Sciatic nerve (tissue), 2 donors: Measurements from ENCODE around the gene EIF1. TPM values are rescaled to one million over a fixed set of nuclear protein-coding genes. Genes with fewer than 3 reads are reported as not detected.
"Not testable (repeated sequence)": the region's sequence is repeated elsewhere in the genome, so short reads cannot be mapped to it uniquely, and the experiment has no call there.

Source experiments
- ATAC-seq: fragments of 200-7000 bp; cut with Tn5 transposase; one replicate; pipeline ENCODE4 v1.9.1; 2020; ENCODE audit warnings: mild to moderate bottlenecking, moderate library complexity
- DNase-seq: peaks from one replicate; pipeline ENCODE4 v3.0.0-alpha.2; 2020; ENCODE audit warnings: low spot score
- intact Hi-C: fragments of 100-400 bp; cut with DNase I; formaldehyde crosslinking; loops from one replicate; pipeline ENCODE4 v1.14.2; 2022
- total RNA-seq: library from RNA; stranded (reverse); fragmentation: NEBNext Ultra II Directional; extraction: Animal tissue kit (Norgen Biotek cat#: 25700); gene quantifications from one replicate; pipeline ENCODE4 v1.2.1, GENCODE V29; 2021
- donor health status: DM: no; HTN: no; CAD: no.
- donor health status: DM: no; HTN: no; CAD: no.

The EIF1 gene
- total RNA-seq: 891 TPM

DNA sequence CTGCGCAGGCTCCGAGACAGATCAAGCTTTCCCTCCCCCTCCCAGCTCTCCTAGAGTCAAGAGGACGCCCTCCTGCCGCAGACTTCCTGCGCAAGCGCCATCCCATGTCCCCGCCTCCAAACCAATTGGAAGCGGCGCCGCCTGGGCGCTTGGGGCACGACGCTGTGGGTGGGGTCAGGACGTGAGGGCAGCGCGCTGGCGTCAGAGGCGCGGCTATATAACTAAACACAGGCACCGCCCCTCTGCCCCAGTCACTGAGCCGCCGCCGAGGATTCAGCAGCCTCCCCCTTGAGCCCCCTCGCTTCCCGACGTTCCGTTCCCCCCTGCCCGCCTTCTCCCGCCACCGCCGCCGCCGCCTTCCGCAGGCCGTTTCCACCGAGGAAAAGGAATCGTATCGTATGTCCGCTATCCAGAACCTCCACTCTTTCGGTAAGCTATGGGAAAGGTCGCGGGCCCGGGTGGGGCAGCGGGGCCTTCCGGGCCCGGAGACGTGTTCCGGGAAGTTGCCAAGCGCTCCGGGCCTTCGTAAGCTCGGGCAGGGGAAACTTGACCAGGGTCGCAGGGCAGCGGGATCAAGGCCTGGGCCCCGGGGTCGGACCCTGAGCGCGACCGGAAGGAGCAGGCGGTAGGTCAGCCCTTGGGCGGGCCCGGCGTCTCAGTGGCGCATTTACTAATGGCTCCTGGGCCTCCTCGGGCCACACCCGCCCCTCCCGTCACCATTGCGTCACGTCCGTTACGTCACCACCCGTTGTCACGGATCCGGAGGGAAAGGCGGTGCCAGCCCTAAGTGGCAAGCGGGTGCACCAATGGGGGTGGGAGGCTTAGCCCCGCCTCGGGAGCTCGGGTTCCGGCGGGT, at the start of gene EIF1:
TSS of gene EIF1 (plus strand) at position 245 of the 856 bp plus-strand sequence. CDS start at position 399, 154 bp downstream.
- intact Hi-C loops: no loop called here
- ATAC-seq (peak; percentile 96), DNase-seq (peak; percentile 100)

DNA sequence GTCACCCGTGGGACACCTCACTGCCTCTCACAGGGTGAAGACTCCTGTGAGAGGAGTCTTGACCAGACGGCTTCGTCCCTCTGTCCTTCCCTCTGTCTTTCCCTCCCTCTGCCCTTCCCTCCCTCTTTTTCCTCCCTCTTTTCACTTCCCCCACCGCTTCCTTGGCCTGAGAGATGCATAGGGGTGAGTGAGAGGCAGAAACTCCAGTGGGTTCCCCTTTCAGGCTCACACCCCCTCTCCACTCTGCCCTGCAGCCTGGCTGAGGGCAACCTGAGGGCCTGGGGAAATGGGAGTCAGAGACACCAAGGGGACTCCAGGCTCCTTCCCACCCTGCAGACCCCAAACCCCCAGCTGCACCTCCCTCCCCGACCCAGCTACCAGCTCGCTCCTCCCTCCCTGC, 49.7 kb upstream of the EIF1 start:
- no peak for DNase-seq
- ATAC-seq: no peak
- intact Hi-C loops: no loop called here

DNA sequence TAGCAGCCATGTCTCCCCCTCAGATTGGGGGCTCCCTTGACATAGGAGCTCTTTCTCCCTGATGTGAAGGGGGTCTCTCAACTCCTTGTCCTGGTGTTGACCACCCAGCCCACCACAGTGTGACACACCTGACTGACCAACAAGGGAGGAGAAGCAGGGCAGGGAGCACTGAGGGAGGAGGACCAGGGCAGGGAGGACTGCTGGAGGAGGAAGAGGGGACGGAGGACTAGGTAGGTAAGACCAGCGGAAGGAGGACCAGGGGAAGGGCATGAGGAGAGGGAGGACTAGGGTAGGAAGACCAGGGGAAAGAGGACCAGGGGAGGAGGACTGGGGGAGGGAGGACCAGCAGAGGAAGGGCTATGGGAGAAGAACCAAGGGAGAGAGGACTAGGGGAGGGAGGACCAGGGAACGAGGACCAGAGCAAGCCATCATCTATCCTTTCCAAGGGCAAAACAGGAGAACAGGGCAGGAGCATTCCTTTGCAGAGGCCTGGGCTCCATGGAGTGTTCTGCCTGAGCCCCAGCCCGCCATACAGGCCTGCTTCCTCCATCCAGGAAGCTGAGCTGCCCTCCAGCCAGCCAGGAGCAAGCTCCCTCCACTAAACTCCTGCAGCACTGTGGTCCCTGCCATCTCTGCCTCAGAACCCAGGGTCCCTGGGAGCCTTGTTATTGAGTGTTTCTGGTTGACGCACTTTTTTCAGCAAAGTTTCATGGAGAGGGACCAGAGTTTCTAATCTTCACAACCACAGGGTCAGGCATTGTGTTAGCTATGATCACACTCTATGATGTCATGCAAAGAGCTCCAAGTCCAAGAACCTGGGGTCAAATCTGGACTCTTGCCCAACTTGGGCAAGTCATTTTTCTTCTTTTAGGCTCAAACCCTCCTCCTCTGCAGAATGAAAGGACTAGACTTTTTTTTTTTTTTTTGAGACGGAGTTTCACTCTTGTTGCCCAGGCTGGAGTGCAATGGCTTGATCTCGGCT, 48.9 kb upstream of the EIF1 start:
- intact Hi-C loops: no loop called here
- no peak for ATAC-seq

DNA sequence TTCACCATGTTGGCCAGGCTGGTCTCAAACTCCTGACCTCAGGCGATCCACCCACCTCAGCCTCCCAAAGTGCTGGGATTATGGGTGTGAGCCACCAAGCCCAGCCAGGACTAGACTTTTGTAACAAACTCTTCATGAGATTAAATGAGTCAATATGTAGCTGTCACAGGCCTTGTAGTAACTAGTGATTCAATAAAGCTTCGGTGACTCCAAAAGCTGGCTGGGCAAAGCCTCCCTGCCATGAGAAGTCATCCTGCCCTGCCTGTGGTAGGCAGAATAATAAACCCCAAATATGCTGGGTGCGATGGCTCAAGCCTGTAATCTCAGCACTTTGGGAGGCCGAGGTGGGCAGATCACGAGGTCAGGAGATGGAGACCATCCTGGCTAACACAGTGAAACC, 48.1 kb upstream of the EIF1 start:
- intact Hi-C loops, ATAC-seq, DNase-seq: not testable (repeated sequence)

More for the DNA sequence above, 48.9 kb upstream of the EIF1 start:
- no peak for DNase-seq

DNA sequence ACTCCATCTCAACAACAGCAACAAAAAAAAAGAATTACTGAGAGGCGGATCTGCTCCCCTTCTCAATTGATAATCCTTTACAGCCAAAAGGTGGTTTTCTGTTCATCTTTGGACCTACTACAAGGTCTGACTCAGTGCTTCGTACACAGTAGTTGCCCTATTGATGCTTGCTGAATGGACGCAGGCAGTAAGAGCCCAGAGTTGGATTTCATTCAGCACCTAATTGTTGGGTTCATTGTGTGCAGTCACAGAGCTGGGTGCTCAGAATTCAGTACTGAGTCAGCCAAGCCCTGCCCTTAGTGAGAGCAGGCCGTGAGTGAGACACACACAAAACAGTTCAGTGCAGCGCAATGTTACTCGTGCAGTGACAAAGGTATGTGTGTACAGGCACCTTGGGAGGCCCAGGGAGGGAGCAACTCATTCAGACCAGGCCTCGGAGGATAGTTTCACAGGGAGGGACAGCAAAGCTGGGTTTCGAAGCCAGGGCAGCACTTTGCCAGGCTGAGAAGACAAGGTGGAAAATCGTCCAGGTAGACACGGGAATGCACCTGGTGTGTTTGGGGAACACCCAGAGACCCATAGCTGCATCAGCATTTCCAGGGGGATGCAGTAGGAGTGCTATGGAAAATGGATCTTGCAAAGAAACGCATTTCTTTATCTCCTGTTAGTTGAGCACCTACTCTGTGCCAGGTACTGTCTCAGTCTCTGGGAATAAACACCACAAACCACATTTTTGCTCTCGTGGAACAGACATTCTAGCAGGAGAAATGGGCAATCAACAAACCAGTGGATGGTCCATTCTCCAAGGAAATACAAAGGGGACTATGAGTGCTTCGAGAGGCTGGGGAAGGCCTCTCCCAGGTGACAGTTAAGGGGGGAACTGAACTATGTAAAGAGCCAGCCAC, 46.2 kb upstream of the EIF1 start:
- intact Hi-C loops: no loop called here
- ATAC-seq (no peak), DNase-seq (no peak)

DNA sequence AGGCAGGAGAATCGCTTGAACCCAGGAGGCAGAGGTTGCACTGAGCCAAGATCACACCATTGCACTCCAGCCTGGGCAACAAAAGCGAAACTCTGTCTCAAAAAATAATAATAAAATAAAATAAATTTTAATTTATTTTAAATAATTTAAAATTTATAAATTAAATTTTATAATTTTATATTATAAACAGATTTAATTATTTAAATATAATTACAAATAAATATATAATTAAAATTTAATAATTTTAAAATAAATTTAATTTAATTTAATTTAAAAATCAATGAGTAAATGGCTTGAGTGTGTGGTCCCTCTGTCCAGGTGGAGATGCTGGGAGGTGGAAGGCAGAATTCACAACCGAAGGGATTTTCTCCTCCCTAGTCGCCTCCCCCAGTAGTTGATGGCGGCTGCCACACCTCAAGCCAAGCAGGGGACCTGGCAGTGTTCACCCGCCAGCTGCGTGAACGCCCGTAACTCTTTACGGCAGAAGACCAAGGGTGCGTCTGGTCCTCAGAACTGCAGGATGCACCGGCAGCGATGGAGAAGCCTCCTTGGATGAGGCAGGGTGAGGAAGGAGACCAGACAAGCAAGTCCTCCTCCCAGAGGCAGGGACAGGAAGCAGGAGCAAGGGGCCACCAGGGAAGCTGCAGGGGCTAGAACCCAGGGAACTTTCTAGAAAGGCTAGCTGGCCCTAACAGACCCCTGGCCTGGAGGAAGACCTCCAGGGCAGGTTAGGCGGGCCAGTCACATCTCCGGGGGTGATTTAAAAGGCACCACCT, 41.5 kb upstream of the EIF1 start:
- intact Hi-C loops: loop anchor here (5.0 kb wide), 1 partner anchor 95 kb away; no protein-coding TSS in a partner anchor
- DNase-seq: no peak
- ATAC-seq: no peak

DNA sequence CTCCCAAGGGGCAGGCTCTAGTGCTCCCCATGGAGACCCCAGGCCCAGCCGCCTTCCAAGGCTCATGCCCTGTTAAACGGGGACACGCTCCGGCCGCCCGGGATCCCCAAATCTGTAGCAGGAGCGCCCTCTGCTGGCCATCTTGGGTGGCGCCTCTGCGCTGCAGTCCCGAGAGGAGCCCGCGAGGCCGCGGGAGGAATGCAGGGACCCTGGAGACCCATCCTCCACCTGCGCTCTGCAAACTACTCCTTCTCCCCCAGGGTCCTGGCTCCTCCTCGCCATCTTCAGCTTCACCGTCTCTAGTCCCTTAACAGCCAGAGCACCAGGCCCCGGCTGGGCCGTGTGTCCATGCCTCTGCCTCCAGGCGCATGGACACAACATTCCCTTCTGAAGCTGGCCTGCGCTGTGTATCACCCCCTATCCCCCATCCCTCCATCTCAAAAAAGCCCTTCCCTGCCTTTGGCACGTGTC, 40.7 kb upstream of the EIF1 start:
- ATAC-seq (peak; percentile 91), DNase-seq (peak; percentile 96)
- intact Hi-C loops: loop anchor here (2.0 to 5.0 kb wide), 2 partner anchors 15 to 96 kb away; no protein-coding TSS in a partner anchor

DNA sequence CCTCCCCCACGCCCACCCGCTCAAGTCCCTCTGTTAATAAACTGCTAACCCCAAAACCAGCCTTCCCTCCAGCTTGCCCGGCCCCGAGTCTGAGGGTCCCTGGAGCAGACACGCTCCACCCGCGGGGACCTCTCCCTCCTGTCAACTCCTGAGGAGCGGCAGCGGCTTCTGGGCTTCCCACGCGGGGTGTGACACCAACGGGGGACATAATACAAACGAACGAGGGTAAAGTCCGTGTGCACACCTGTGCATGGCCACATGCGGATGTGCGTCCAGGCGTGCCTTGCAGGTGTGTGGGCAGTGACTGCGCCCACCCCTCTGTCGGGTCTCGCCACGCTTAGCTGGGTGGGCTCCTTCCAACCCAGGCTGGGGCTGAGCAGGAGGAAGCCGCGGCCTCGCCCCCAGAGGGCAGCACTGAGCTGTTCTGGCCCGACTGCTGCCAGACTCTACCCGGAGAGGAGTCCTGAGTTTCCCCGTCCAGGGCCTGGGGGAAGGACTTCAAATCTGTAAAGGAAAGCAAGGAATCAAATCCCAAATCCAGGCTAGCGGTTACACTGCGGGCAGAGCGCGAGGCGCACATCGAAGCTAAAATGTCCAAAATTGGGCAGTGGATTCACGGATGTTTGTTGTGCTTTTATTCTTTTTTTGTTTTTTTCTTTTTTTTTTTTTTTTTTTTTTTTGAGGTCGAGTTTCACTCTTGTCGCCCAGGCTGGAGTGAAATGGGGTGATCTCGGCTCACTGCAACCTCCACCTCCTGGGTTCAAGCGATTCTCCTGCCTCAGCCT, 40.1 kb upstream of the EIF1 start:
- intact Hi-C loops: loop anchor here (2.0 to 5.0 kb wide), 2 partner anchors 14 to 96 kb away; no protein-coding TSS in a partner anchor
- peak; percentile 94 for ATAC-seq
- peak; percentile 94 for DNase-seq

DNA sequence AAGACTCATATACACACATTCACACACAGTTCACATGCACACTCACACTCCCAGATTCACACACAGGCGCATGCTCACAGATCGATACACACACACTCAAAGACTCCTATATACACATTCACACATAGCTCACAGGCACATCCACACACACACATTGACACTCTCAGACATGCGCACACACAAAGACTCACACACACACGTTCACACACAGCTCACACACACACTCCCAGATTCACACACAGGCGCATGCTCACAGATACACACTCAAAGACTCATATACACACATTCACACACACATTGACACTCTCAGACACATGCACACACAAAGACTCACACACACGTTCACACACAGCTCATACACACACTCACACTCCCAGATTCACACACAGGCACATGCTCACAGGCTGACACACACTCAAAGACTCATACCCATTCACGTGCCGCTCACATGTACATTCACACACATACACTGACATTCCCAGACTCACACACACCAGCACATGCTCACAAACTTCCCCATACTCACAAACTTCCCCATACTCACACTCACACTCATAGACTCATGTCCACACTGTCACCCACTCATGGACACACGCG, 38.7 kb upstream of the EIF1 start:
- intact Hi-C loops: loop anchor here (2.0 to 5.0 kb wide), 2 partner anchors 13 to 98 kb away; no protein-coding TSS in a partner anchor
- DNase-seq (no peak), ATAC-seq (no peak)

DNA sequence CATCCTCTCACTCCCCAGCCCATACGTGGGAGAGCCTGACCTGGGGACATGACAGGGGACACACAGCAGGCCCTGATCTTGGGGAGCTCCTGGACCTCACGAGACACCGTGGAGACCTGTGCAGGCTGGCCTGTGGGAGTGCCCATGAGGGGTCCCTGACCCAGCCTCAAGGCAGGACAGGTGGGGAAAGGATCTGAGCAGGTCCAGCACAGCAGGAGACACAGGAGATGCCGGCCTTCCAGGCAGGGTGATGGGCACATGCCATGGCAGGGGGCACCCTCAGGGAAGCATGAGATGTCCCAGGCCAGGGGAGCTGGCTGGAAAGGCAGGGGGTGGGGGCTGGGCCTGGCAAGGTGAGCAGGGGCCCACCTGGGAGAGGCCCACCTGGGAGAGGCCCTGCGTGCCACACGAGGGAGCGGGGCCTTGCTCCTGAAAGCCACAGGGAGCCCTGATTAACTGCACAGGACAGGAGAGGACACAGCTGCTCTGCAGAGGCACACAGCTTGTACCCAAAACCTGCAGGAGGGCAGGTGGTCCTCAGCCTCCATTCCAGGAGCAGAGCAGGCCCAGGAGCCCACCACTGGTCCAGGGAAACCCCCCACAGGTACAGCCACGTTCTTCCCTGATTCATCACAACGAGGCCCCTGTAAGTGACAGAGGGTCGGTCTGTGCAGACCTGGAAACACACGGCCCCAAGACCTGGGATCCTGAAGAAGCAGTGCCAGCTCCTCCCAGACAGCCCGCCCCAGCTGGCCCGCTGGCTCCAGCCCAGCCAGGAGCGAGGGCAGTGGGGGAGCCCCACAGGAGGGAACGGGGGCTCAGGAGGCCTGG, 37.7 kb upstream of the EIF1 start:
- intact Hi-C loops: no loop called here

DNA sequence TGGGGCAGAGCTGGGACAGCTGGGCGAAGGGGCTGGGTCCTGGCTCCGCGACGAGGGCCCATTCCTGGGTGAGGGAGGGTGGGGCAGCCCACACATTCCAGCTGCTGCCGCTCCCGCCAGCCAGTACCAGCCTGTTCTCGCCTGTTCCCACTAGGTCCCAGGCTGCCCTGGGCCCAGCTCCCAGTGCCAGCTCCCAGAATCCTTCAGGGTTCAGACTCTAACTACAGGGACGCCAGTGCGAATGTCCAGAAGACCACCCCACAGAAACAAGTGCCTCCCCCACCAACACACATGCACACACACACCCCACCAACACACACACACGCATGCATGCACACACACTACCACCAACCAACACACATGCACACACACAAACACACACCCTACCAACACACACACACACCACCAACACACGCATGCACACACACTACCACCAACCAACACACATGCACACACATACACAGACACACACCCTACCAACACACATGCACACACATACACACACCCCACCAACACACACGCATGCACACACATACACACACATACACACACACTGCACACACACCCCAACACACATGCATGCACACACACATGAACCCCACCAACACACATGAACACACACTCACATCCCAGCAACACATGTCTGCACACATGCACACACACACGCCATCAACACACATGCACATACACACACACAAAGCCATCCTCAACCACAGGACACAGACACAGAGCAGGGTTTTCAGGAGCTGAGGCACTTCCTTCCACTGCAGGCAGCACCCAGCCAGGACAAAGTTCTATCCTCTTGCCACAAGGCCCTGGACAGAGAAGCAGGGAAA, 36.8 kb upstream of the EIF1 start:
- peak; percentile 49 for ATAC-seq
- DNase-seq: no peak

More for the DNA sequence above, 37.7 kb upstream of the EIF1 start:
- ATAC-seq: no peak
- DNase-seq: no peak

DNA sequence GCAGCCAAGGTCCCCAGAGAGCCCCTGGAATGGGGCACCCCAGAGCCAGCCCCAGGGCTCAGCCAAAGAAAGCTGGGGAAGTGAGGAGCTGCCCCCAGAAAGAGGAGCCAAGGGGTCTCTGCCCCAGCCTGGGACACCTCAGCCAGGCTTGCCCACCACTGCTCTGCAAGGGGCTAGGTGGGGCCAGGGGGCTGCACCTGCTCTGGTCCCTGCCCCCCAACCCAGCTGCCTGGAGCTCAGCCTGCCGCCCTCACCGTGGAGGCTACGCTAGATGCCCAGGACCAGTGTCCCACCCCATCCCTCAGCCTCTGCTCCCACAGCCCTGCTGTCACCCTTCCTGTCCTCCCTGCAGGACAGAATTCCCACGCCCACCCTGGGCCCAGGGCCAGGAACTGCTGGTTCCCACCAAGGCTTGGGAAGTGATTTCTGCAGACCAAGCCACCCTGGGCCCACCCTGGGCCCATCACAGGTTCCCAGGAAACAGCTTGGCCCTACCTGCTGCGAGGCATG, 36.2 kb upstream of the EIF1 start:
- ATAC-seq (no peak), DNase-seq (no peak)
- intact Hi-C loops: no loop called here

More for the DNA sequence above, 36.8 kb upstream of the EIF1 start:
- intact Hi-C loops: no loop called here

DNA sequence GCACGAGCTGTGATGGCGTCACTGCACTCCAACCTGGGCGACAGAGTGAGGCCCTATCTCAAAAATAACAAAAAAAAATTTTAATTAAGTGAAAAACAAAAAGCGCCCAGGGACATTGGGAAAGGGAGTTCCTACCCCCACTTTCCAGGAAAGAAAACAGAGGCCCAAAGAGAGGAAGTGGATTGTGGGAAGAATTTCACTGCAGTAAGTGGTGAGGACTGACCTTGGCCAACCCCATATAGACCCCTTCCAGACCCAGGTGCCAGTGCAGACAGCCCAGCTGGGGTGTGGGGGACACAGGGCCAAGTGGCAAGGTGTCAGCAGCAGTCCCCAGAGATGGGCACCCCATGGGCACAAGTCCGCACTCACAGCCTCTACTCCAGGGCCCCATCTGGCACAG, 35.3 kb upstream of the EIF1 start:
- DNase-seq (no peak), ATAC-seq (no peak)
- intact Hi-C loops: no loop called here

DNA sequence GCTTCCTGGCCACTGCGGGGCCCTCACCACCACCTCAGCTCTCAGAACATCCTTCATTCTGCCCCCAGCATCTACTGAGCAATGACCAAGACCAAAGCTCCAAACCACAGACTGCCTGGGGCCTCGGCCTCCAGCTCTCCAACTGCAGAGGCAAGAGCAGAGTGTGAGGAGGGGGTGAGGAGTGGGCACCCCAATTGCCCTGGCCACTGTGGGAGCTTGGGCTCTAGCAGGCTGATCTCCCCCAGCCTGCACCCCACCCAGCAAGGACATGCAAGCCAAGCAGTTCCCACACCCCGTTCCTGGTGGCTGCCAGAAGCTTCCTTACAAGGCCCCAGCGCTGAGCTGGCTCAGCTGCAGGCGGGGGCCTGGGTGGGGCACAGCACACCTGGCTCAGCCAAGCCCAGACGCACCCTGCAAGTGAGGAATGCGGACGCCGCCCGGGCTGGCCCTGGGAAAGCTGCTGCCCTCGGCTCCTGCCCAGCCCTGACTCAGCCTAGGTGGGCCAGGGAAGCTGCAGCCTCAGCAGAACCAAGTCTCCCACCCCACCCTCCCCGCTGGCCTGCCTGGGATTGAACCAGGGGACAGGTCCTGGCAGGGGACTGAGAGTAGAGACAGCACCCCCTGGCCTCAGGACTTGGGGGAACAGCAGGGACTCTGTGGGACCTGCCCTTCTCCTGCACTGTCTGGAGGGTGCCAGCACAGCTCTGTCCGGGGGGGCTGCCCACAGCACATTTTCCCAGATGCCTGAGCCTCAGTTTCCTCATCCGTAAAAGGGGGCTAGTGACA, 34.6 kb upstream of the EIF1 start:
- DNase-seq (no peak), ATAC-seq (peak; percentile 36)
- intact Hi-C loops: no loop called here
